ENCODE results near the gene MID1. TPM values are rescaled to one million over a fixed set of nuclear protein-coding genes. Genes with fewer than 3 reads are reported as not detected.
A peak's percentile ranks its signal among the peaks of the same experiment; 100 is the strongest.

Gene MID1
- total RNA-seq, 2 experiments from 2014 or later: 0.11 to 0.22 TPM

GRCh38 chrX:10633722-10634121 is 13.3 kb upstream of the MID1 start:
- Mint-ChIP-seq H3K4me3 (no peak overlapping the region), H3K27me3 (peaks cover 2% of the 10 kb centered on the region), H3K36me3 (no peaks in the 10 kb centered on the region), H3K4me1 (no peaks in the 10 kb centered on the region), H3K9me3 (no peaks in the 10 kb centered on the region), H3K27ac (no peak overlapping the region)
- ATAC-seq (ENCODE audit: low read depth) (no peak), DNase-seq (no peak)
- POLR2A ChIA-PET: no interaction called here

- DNase-seq: no peak
- POLR2A ChIA-PET: no interaction called here
- no peak for ATAC-seq (ENCODE audit: low read depth)
- H3K4me3 Mint-ChIP-seq: no peak overlapping the region
- H3K27me3 Mint-ChIP-seq: peaks cover 2% of the 10 kb centered on the region
- no peaks in the 10 kb centered on the region for H3K4me1 Mint-ChIP-seq
- H3K9me3 Mint-ChIP-seq: no peaks in the 10 kb centered on the region
- no peaks in the 10 kb centered on the region for H3K36me3 Mint-ChIP-seq
- H3K27ac Mint-ChIP-seq: no peak overlapping the region
Observed at GRCh38 chrX:10631416-10632145, 11.2 kb upstream of the MID1 start.

GRCh38 chrX:10630320-10630719 is 9.9 kb upstream of the MID1 start:
- no peaks in the 10 kb centered on the region for H3K36me3 Mint-ChIP-seq
- no peaks in the 10 kb centered on the region for H3K4me1 Mint-ChIP-seq
- H3K4me3 Mint-ChIP-seq: no peak overlapping the region
- H3K9me3 Mint-ChIP-seq: no peaks in the 10 kb centered on the region
- H3K27me3 Mint-ChIP-seq: peaks cover 2% of the 10 kb centered on the region
- POLR2A ChIA-PET: no interaction called here
- no peak overlapping the region for H3K27ac Mint-ChIP-seq
- no peak for DNase-seq
- ATAC-seq (ENCODE audit: low read depth): no peak

GRCh38 chrX:10629905-10630304 is 9.5 kb upstream of the MID1 start:
- no peaks in the 10 kb centered on the region for H3K9me3 Mint-ChIP-seq
- H3K36me3 Mint-ChIP-seq: no peaks in the 10 kb centered on the region
- peaks cover 2% of the 10 kb centered on the region for H3K27me3 Mint-ChIP-seq
- POLR2A ChIA-PET: no interaction called here
- no peak overlapping the region for H3K4me3 Mint-ChIP-seq
- H3K4me1 Mint-ChIP-seq: no peaks in the 10 kb centered on the region
- ATAC-seq (ENCODE audit: low read depth) (no peak), DNase-seq (no peak)
- H3K27ac Mint-ChIP-seq: no peak overlapping the region

GRCh38 chrX:10628906-10629305 is 8.5 kb upstream of the MID1 start:
- H3K36me3 Mint-ChIP-seq: no peaks in the 10 kb centered on the region
- POLR2A ChIA-PET: no interaction called here
- H3K4me1 Mint-ChIP-seq: no peaks in the 10 kb centered on the region
- ATAC-seq (ENCODE audit: low read depth): no peak
- no peak overlapping the region for H3K27ac Mint-ChIP-seq
- DNase-seq: no peak
- no peaks in the 10 kb centered on the region for H3K9me3 Mint-ChIP-seq
- H3K4me3 Mint-ChIP-seq: no peak overlapping the region
- peaks cover 2% of the 10 kb centered on the region for H3K27me3 Mint-ChIP-seq

- no peak overlapping the region for H3K4me3 Mint-ChIP-seq
Observed at GRCh38 chrX:10622197-10622596, 1.8 kb upstream of the MID1 start.

GRCh38 chrX:10619425-10620046 is 849 bp downstream of the MID1 start:
- POLR2A ChIA-PET: no interaction called here
- H3K27me3 Mint-ChIP-seq: peaks cover 36% of the 10 kb centered on the region
- H3K9me3 Mint-ChIP-seq: no peaks in the 10 kb centered on the region
- no peak overlapping the region for H3K27ac Mint-ChIP-seq
- DNase-seq (no peak), ATAC-seq (ENCODE audit: low read depth) (no peak)
- H3K4me1 Mint-ChIP-seq: peaks cover 7% of the 10 kb centered on the region
- H3K4me3 Mint-ChIP-seq: peak overlapping the region; percentile 63
- H3K36me3 Mint-ChIP-seq: no peaks in the 10 kb centered on the region

More at GRCh38 chrX:10622197-10622596, 1.8 kb upstream of the MID1 start:
- no peaks in the 10 kb centered on the region for H3K36me3 Mint-ChIP-seq
- ATAC-seq (ENCODE audit: low read depth): no peak
- DNase-seq: no peak
- H3K4me1 Mint-ChIP-seq: peaks cover 7% of the 10 kb centered on the region
- no peak overlapping the region for H3K27ac Mint-ChIP-seq
- no peaks in the 10 kb centered on the region for H3K9me3 Mint-ChIP-seq
- POLR2A ChIA-PET: no interaction called here
- peaks cover 32% of the 10 kb centered on the region for H3K27me3 Mint-ChIP-seq

- POLR2A ChIA-PET: no interaction called here
- Mint-ChIP-seq H3K4me1 (peaks cover 7% of the 10 kb centered on the region), H3K27me3 (peaks cover 36% of the 10 kb centered on the region), H3K27ac (no peak overlapping the region), H3K4me3 (no peak overlapping the region), H3K36me3 (no peaks in the 10 kb centered on the region), H3K9me3 (no peaks in the 10 kb centered on the region)
- no peak for ATAC-seq (ENCODE audit: low read depth)
- no peak for DNase-seq
Observed at GRCh38 chrX:10618961-10619360, 1.4 kb downstream of the MID1 start.

- H3K27me3 Mint-ChIP-seq: peaks cover 36% of the 10 kb centered on the region
- H3K36me3 Mint-ChIP-seq: no peaks in the 10 kb centered on the region
- H3K9me3 Mint-ChIP-seq: no peaks in the 10 kb centered on the region
- DNase-seq (no peak), ATAC-seq (ENCODE audit: low read depth) (no peak)
- peaks cover 7% of the 10 kb centered on the region for H3K4me1 Mint-ChIP-seq
- H3K4me3 Mint-ChIP-seq: no peak overlapping the region
- POLR2A ChIA-PET: no interaction called here
- H3K27ac Mint-ChIP-seq: no peak overlapping the region
Observed at GRCh38 chrX:10617999-10618351, 2.4 kb downstream of the MID1 start.

- Mint-ChIP-seq H3K27ac (no peak overlapping the region), H3K9me3 (no peaks in the 10 kb centered on the region), H3K36me3 (no peaks in the 10 kb centered on the region), H3K27me3 (peaks cover 36% of the 10 kb centered on the region), H3K4me3 (no peak overlapping the region), H3K4me1 (peaks cover 7% of the 10 kb centered on the region)
- POLR2A ChIA-PET: no interaction called here
- no peak for DNase-seq
- no peak for ATAC-seq (ENCODE audit: low read depth)
Observed at GRCh38 chrX:10617186-10617998, 3.0 kb downstream of the MID1 start.

GRCh38 chrX:10615931-10616774 is 4.2 kb downstream of the MID1 start:
- H3K4me3 Mint-ChIP-seq: no peak overlapping the region
- POLR2A ChIA-PET: no interaction called here
- no peak for ATAC-seq (ENCODE audit: low read depth)
- H3K36me3 Mint-ChIP-seq: no peaks in the 10 kb centered on the region
- DNase-seq: no peak
- H3K27ac Mint-ChIP-seq: no peak overlapping the region
- H3K9me3 Mint-ChIP-seq: no peaks in the 10 kb centered on the region
- peaks cover 7% of the 10 kb centered on the region for H3K4me1 Mint-ChIP-seq
- H3K27me3 Mint-ChIP-seq: peaks cover 35% of the 10 kb centered on the region

GRCh38 chrX:10612215-10612614 is 8.2 kb downstream of the MID1 start:
- POLR2A ChIA-PET: no interaction called here
- DNase-seq (no peak), ATAC-seq (ENCODE audit: low read depth) (no peak)
- H3K9me3 Mint-ChIP-seq: no peaks in the 10 kb centered on the region
- no peaks in the 10 kb centered on the region for H3K36me3 Mint-ChIP-seq
- no peak overlapping the region for H3K4me3 Mint-ChIP-seq
- H3K4me1 Mint-ChIP-seq: no peaks in the 10 kb centered on the region
- H3K27ac Mint-ChIP-seq: no peak overlapping the region
- H3K27me3 Mint-ChIP-seq: peaks cover 4% of the 10 kb centered on the region

- no peaks in the 10 kb centered on the region for H3K27me3 Mint-ChIP-seq
- no peak overlapping the region for H3K27ac Mint-ChIP-seq
- POLR2A ChIA-PET: no interaction called here
- no peaks in the 10 kb centered on the region for H3K4me1 Mint-ChIP-seq
- H3K9me3 Mint-ChIP-seq: no peaks in the 10 kb centered on the region
- no peak overlapping the region for H3K4me3 Mint-ChIP-seq
- ATAC-seq (ENCODE audit: low read depth) (no peak), DNase-seq (no peak)
- H3K36me3 Mint-ChIP-seq: no peaks in the 10 kb centered on the region
Observed at GRCh38 chrX:10611441-10612090, 8.8 kb downstream of the MID1 start.
